SK-N-SH (cell line): Measurements from ENCODE around the gene HAVCR1. TPM values are rescaled to one million over a fixed set of nuclear protein-coding genes. Genes with fewer than 3 reads are reported as not detected.

ENCODE experiments used
- CTCF ChIA-PET: fragments of 300-600, 350-600 bp; formaldehyde crosslinking; extraction: SDS; loops from one replicate; lab custom pipeline; 2021; lab: Yijun Ruan, JAX
- POLR2A ChIA-PET: fragments of 350-600 bp; sonication (Branson Sonifier 250); formaldehyde crosslinking; extraction: SDS; loops from one replicate; lab custom pipeline; 2020; ENCODE audit warnings: antibody characterized with exemption, inconsistent platforms; lab: Yijun Ruan, JAX
- DNase-seq: peaks from one replicate; pipeline ENCODE4 v3.0.0; 2012
- H2AFZ ChIP-seq: fragments of 200-600 bp; sonication (generic); 2 replicates; pipeline ENCODE4 v1.8.1; 2016; ENCODE audit warnings: antibody characterized with exemption, mild to moderate bottlenecking, low read depth
- H3F3A ChIP-seq: fragments of 200-600 bp; sonication (generic); replicated peaks from 2 replicates; pipeline ENCODE3; 2016; ENCODE audit warnings: antibody characterized with exemption, mild to moderate bottlenecking; ENCODE audit not compliant: insufficient read depth
- H3K27ac ChIP-seq, 2 experiments: fragments of 200-500 bp in 1 of 2; fragments of 200-600 bp in 1 of 2; sonication (Bioruptor generic) in 1 of 2; sonication (generic), shearing (Covaris generic) in 1 of 2; 2 replicates each; pipeline versions ENCODE4 v1.5.1 to v1.6.1; 2014 to 2016; ENCODE audit warnings: low read depth in 2 of 2, inconsistent platforms in 1 of 2, low read length in 1 of 2, mild to moderate bottlenecking in 1 of 2, mixed read lengths in 1 of 2
- H3K27me3 ChIP-seq: fragments of 200-600 bp; sonication (generic), shearing (Covaris generic); 2 replicates; pipeline ENCODE4 v1.6.1; 2016; ENCODE audit warnings: mixed run types; ENCODE audit not compliant: insufficient read depth
- H3K36me3 ChIP-seq, 2 experiments: fragments of 200-500 bp in 1 of 2; fragments of 200-600 bp in 1 of 2; sonication (Bioruptor generic) in 1 of 2; sonication (generic) in 1 of 2; replicated peaks in 1 of 2; 2 replicates each; pipeline versions ENCODE3 to v1.5.1; 2014 to 2016; ENCODE audit warnings: low read length in 1 of 2, mild to moderate bottlenecking in 1 of 2; ENCODE audit not compliant: insufficient read depth in 2 of 2, control insufficient read depth in 1 of 2
- H3K4me1 ChIP-seq, 2 experiments: fragments of 200-500 bp in 1 of 2; fragments of 200-600 bp in 1 of 2; sonication (Bioruptor generic) in 1 of 2; sonication (generic), shearing (Covaris generic) in 1 of 2; 2 replicates each; pipeline versions ENCODE4 v1.5.1 to v1.6.1; 2014 to 2016; ENCODE audit warnings: low read depth in 1 of 2, low read length in 1 of 2, mixed run types in 1 of 2; ENCODE audit not compliant: insufficient read depth in 2 of 2, control insufficient read depth in 1 of 2
- H3K4me2 ChIP-seq: fragments of 200-600 bp; sonication (generic), shearing (Covaris generic); 2 replicates; pipeline ENCODE4 v1.6.1; 2017; ENCODE audit warnings: mixed run types
- H3K4me3 ChIP-seq, 2 experiments: fragments of 200-500 bp in 1 of 2; fragments of 200-600 bp in 1 of 2; sonication (Bioruptor generic) in 1 of 2; sonication (generic), shearing (Covaris generic) in 1 of 2; 2 replicates each; pipeline versions ENCODE4 v1.5.1 to v1.8.1; 2014 to 2016; ENCODE audit warnings: low read depth in 2 of 2, inconsistent platforms in 1 of 2, low read length in 1 of 2, mild to moderate bottlenecking in 1 of 2, mixed read lengths in 1 of 2, moderate library complexity in 1 of 2
- H3K79me2 ChIP-seq: fragments of 200-600 bp; sonication (generic); 2 replicates; pipeline ENCODE4 v1.8.1; 2017; ENCODE audit warnings: mild to moderate bottlenecking; ENCODE audit not compliant: insufficient read depth
- H3K9ac ChIP-seq: fragments of 200-600 bp; sonication (generic); 2 replicates; pipeline ENCODE4 v1.6.1; 2017; ENCODE audit warnings: mixed run types
- H3K9me2 ChIP-seq: fragments of 200-600 bp; sonication (generic); 2 replicates; pipeline ENCODE4 v1.6.1; 2017; ENCODE audit warnings: mixed run types
- H3K9me3 ChIP-seq: fragments of 200-600 bp; sonication (generic); 2 replicates; pipeline ENCODE4 v1.6.1; 2017; ENCODE audit warnings: mixed run types, mild to moderate bottlenecking, moderate library complexity
- H4K20me1 ChIP-seq: fragments of 200-600 bp; sonication (generic); 2 replicates; pipeline ENCODE4 v1.6.1; 2017; ENCODE audit warnings: mild to moderate bottlenecking, mixed run types; ENCODE audit not compliant: insufficient read depth
- CHD2 ChIP-seq: fragments of 150-350 bp; IDR thresholded peaks from 2 replicates; pipeline ENCODE4 v1.6.1; 2018; ENCODE audit warnings: low read length; ENCODE audit not compliant: partially characterized antibody
- CTCF ChIP-seq: fragments of 200-600 bp; sonication (generic); IDR thresholded peaks from 2 replicates; pipeline ENCODE4 v1.6.1; 2017; ENCODE audit warnings: antibody characterized with exemption, mild to moderate bottlenecking, moderate library complexity
- ELF1 ChIP-seq: IDR thresholded peaks from 2 replicates; pipeline ENCODE4 v1.4.0; 2012
- EZH2phosphoT487 ChIP-seq: fragments of 200-600 bp; sonication (generic); IDR thresholded peaks from 2 replicates; pipeline ENCODE4 v1.6.1; 2017; ENCODE audit warnings: low read depth, mixed run types, mild to moderate bottlenecking, antibody characterized with exemption, moderate library complexity, borderline replicate concordance
- FOSL2 ChIP-seq: IDR thresholded peaks from 2 replicates; pipeline ENCODE4 v1.4.0; 2012; ENCODE audit warnings: low read depth, mild to moderate bottlenecking, moderate library complexity, borderline replicate concordance
- FOXM1 ChIP-seq: IDR thresholded peaks from 2 replicates; pipeline ENCODE4 v1.4.0; 2012; ENCODE audit warnings: low read depth, mild to moderate bottlenecking
- GABPA ChIP-seq: IDR thresholded peaks from 2 replicates; pipeline ENCODE4 v1.4.0; 2012; ENCODE audit warnings: low read depth, mild to moderate bottlenecking
- GATA2 ChIP-seq: sonication (generic); formaldehyde crosslinking; IDR thresholded peaks from 2 replicates; pipeline ENCODE4 v1.5.0; 2020; ENCODE audit warnings: mild to moderate bottlenecking, missing genetic modification reagents
- MEF2A ChIP-seq: IDR thresholded peaks from 2 replicates; pipeline ENCODE4 v1.4.0; 2012; ENCODE audit warnings: low read depth, borderline replicate concordance
- MXI1 ChIP-seq: IDR thresholded peaks from 2 replicates; pipeline ENCODE4 v1.6.1; 2012; ENCODE audit warnings: mild to moderate bottlenecking, low read depth, low read length, improper control_type of control experiment
- NFIC ChIP-seq: IDR thresholded peaks from 2 replicates; pipeline ENCODE4 v1.4.0; 2012; ENCODE audit warnings: borderline replicate concordance
- NRF1 ChIP-seq: IDR thresholded peaks from 2 replicates; pipeline ENCODE4 v1.6.1; 2012; ENCODE audit warnings: low read depth, mild to moderate bottlenecking, low read length
- PBX3 ChIP-seq: IDR thresholded peaks from 2 replicates; pipeline ENCODE4; 2012
- RCOR1 ChIP-seq: fragments of 150-350 bp; IDR thresholded peaks from 2 replicates; pipeline ENCODE4 v1.6.1; 2017; ENCODE audit warnings: antibody characterized with exemption, low read length
- TAF1 ChIP-seq: IDR thresholded peaks from 2 replicates; pipeline ENCODE4 v1.6.1; 2012; ENCODE audit warnings: low read depth, mild to moderate bottlenecking, low read length, moderate library complexity, borderline replicate concordance
- TEAD4 ChIP-seq: IDR thresholded peaks from 2 replicates; pipeline ENCODE4 v1.4.0; 2012; ENCODE audit warnings: mild to moderate bottlenecking, borderline replicate concordance; ENCODE audit not compliant: insufficient read depth
- YY1 ChIP-seq: IDR thresholded peaks from 2 replicates; pipeline ENCODE4 v1.4.0; 2012; ENCODE audit warnings: low read depth, mild to moderate bottlenecking
- WGBS: methylation state at CpG from one replicate; pipeline ENCODE4 v1.1.6; 2017; ENCODE audit warnings: low lambda C conversion rate; 5-methylcytosine and 5-hydroxymethylcytosine counted together
- polyA plus RNA-seq, 3 experiments: library from polyadenylated mRNA; depleted of rRNA; stranded (reverse); fragments of >200 nt; gene quantifications; 2 replicates each; pipeline ENCODE4 v1.2.3, GENCODE V29; 2012

The HAVCR1 gene
- polyA plus RNA-seq, 1 of the 3 experiments (the other 2 are of a cell fraction) = not detected

GRCh38 chr5:157088342-157088990 is 29.6 kb upstream of the HAVCR1 start:
- no peaks in the 10 kb centered on the region for H3K27me3 ChIP-seq
- no peaks in the 10 kb centered on the region for H4K20me1 ChIP-seq
- POLR2A ChIA-PET = no interaction called here
- no peak overlapping the region for H2AFZ ChIP-seq
- no peak for TF ChIP-seq MXI1
- no peak for TF ChIP-seq GATA2 (CRISPR knock-in tag)
- TF ChIP-seq FOXM1 = no peak
- no peak for TF ChIP-seq FOSL2
- H3K4me1 ChIP-seq = no peaks in the 10 kb centered on the region
- DNase-seq = no peak
- H3K79me2 ChIP-seq = no peaks in the 10 kb centered on the region
- no peak overlapping the region for H3K9ac ChIP-seq
- H3K9me3 ChIP-seq = no peaks in the 10 kb centered on the region
- no peak overlapping the region for H3K4me2 ChIP-seq
- WGBS = 21% methylated on average over 3 of the region's 3 CpGs
- H3K9me2 ChIP-seq = no peaks in the 10 kb centered on the region
- no peak overlapping the region for H3K27ac ChIP-seq
- no peaks in the 10 kb centered on the region for H3K36me3 ChIP-seq
- H3F3A ChIP-seq = no peaks in the 10 kb centered on the region
- no peak overlapping the region for H3K4me3 ChIP-seq
- CTCF ChIA-PET = no interaction called here

- Histone ChIP-seq H3K27ac (no peak overlapping the region), H3K4me3 (no peak overlapping the region), H3K9ac (no peak overlapping the region), H2AFZ (no peak overlapping the region), H3K9me3 (no peaks in the 10 kb centered on the region), H3K4me2 (no peak overlapping the region), H3K27me3 (no peaks in the 10 kb centered on the region), H4K20me1 (no peaks in the 10 kb centered on the region), H3K36me3 (no peaks in the 10 kb centered on the region), H3K9me2 (no peaks in the 10 kb centered on the region), H3K4me1 (no peaks in the 10 kb centered on the region), H3K79me2 (no peaks in the 10 kb centered on the region), H3F3A (no peaks in the 10 kb centered on the region)
- POLR2A ChIA-PET = no interaction called here
- CTCF ChIA-PET = no interaction called here
- no peak for DNase-seq
- 42% methylated on average over 8 of the region's 8 CpGs for WGBS
- no peak for TF ChIP-seq GABPA
- no peak for TF ChIP-seq CHD2
- no peak for TF ChIP-seq TEAD4
- TF ChIP-seq CTCF = no peak
- TF ChIP-seq PBX3 = no peak
- TF ChIP-seq RCOR1 = no peak
- no peak for TF ChIP-seq NFIC
- TF ChIP-seq YY1 = no peak
- TF ChIP-seq ELF1 = no peak
- no peak for TF ChIP-seq TAF1
- TF ChIP-seq FOXM1 = no peak
- no peak for TF ChIP-seq GATA2 (CRISPR knock-in tag)
- no peak for TF ChIP-seq MEF2A
- TF ChIP-seq EZH2phosphoT487 = no peak
- TF ChIP-seq FOSL2 = no peak
- TF ChIP-seq NRF1 = no peak
These were observed 27.9 kb upstream of the HAVCR1 start for GRCh38 chr5:157086751-157087359.
